Measurements from ENCODE around the gene UBL3.

The UBL3 gene

GRCh38 chr13:29782798-29783197 lies 67.6 kb downstream of the UBL3 start:
- H3K4me3 ChIP-seq (ENCODE audit: control insufficient read depth, low read depth, low read length) = no peak overlapping the region
- DNase-seq (ENCODE audit: low read depth) = peak; percentile 15
- no peak for TF ChIP-seq CTCF (conservative IDR thresholded peaks at IDR 0.05; ENCODE audit: control insufficient read depth, insufficient read depth, low read depth, low read length)

- no peak overlapping the region for H3K4me3 ChIP-seq (ENCODE audit: control insufficient read depth, low read depth, low read length)
- TF ChIP-seq CTCF (conservative IDR thresholded peaks at IDR 0.05; ENCODE audit: control insufficient read depth, insufficient read depth, low read depth, low read length) = no peak
- DNase-seq (ENCODE audit: low read depth) = no peak
Observed at GRCh38 chr13:29774830-29775229, 75.6 kb downstream of the UBL3 start.

- peak; percentile 35 for TF ChIP-seq CTCF (conservative IDR thresholded peaks at IDR 0.05; ENCODE audit: control insufficient read depth, insufficient read depth, low read depth, low read length)
- H3K4me3 ChIP-seq (ENCODE audit: control insufficient read depth, low read depth, low read length) = no peak overlapping the region
- peak; percentile 56 for DNase-seq (ENCODE audit: low read depth)
Observed at GRCh38 chr13:29771247-29771646, 79.2 kb downstream of the UBL3 start.

GRCh38 chr13:29767006-29767405 lies 83.4 kb downstream of the UBL3 start:
- TF ChIP-seq CTCF (conservative IDR thresholded peaks at IDR 0.05; ENCODE audit: control insufficient read depth, insufficient read depth, low read depth, low read length) = no peak
- DNase-seq (ENCODE audit: low read depth) = no peak
- no peak overlapping the region for H3K4me3 ChIP-seq (ENCODE audit: control insufficient read depth, low read depth, low read length)

- TF ChIP-seq CTCF (conservative IDR thresholded peaks at IDR 0.05; ENCODE audit: control insufficient read depth, insufficient read depth, low read depth, low read length) = no peak
- DNase-seq (ENCODE audit: low read depth) = no peak
- H3K4me3 ChIP-seq (ENCODE audit: control insufficient read depth, low read depth, low read length) = no peak overlapping the region
Observed at GRCh38 chr13:29763436-29764180, 86.8 kb downstream of the UBL3 start.

GRCh38 chr13:29761815-29762214 lies 88.6 kb downstream of the UBL3 start:
- no peak for TF ChIP-seq CTCF (conservative IDR thresholded peaks at IDR 0.05; ENCODE audit: control insufficient read depth, insufficient read depth, low read depth, low read length)
- no peak for DNase-seq (ENCODE audit: low read depth)
- H3K4me3 ChIP-seq (ENCODE audit: control insufficient read depth, low read depth, low read length) = no peak overlapping the region

Data from fibroblast of mammary gland (primary cell).